ENCODE results near the gene CACNA1S. TPM values are rescaled to one million over a fixed set of nuclear protein-coding genes. Genes with fewer than 3 reads are reported as not detected.

CACNA1S gene
- total and polyA plus RNA-seq, 2 of the 8 experiments (the other 6 are each of a cell fraction or from before 2014, with no cell fraction given) = 0.06 TPM; not detected in 1

- TF ChIP-seq RXRA (IDR thresholded peaks at IDR 0.05; ENCODE audit: insufficient read depth, low read depth, low read length) (no peak), SUZ12 (IDR thresholded peaks at IDR 0.05; ENCODE audit: low read length) (no peak), SIRT6 (IDR thresholded peaks at IDR 0.05; ENCODE audit: low read length) (no peak), GTF2F1 (IDR thresholded peaks at IDR 0.05; ENCODE audit: borderline replicate concordance, low read depth, low read length) (no peak), TEAD4 (IDR thresholded peaks at IDR 0.05; ENCODE audit: low read depth, low read length) (no peak), CBX8 (IDR thresholded peaks at IDR 0.05; ENCODE audit: borderline replicate concordance, low read depth, low read length) (no peak), KDM5A (IDR thresholded peaks at IDR 0.05; ENCODE audit: low read length) (no peak)
Observed at GRCh38 chr1:201011616-201012015, 100.6 kb downstream of the CACNA1S start (continued).

Data from H1 (cell line).